SK-N-SH (cell line): ENCODE results near the gene RPS6KA5. TPM values are rescaled to one million over a fixed set of nuclear protein-coding genes. Genes with fewer than 3 reads are reported as not detected.

Source experiments
- CTCF ChIA-PET: fragments of 300-600, 350-600 bp; formaldehyde crosslinking; extraction: SDS; loops from one replicate; lab custom pipeline; 2021; lab: Yijun Ruan, JAX
- POLR2A ChIA-PET: fragments of 350-600 bp; sonication (Branson Sonifier 250); formaldehyde crosslinking; extraction: SDS; loops from one replicate; lab custom pipeline; 2020; ENCODE audit warnings: antibody characterized with exemption, inconsistent platforms; lab: Yijun Ruan, JAX
- DNase-seq: peaks from one replicate; pipeline ENCODE4 v3.0.0; 2012
- H2AFZ ChIP-seq: fragments of 200-600 bp; sonication (generic); 2 replicates; pipeline ENCODE4 v1.8.1; 2016; ENCODE audit warnings: antibody characterized with exemption, mild to moderate bottlenecking, low read depth
- H3F3A ChIP-seq: fragments of 200-600 bp; sonication (generic); replicated peaks from 2 replicates; pipeline ENCODE3; 2016; ENCODE audit warnings: antibody characterized with exemption, mild to moderate bottlenecking; ENCODE audit not compliant: insufficient read depth
- H3K27ac ChIP-seq, 2 experiments: fragments of 200-500 bp in 1 of 2; fragments of 200-600 bp in 1 of 2; sonication (Bioruptor generic) in 1 of 2; sonication (generic), shearing (Covaris generic) in 1 of 2; 2 replicates each; pipeline versions ENCODE4 v1.5.1 to v1.6.1; 2014 to 2016; ENCODE audit warnings: low read depth in 2 of 2, inconsistent platforms in 1 of 2, low read length in 1 of 2, mild to moderate bottlenecking in 1 of 2, mixed read lengths in 1 of 2
- H3K27me3 ChIP-seq: fragments of 200-600 bp; sonication (generic), shearing (Covaris generic); 2 replicates; pipeline ENCODE4 v1.6.1; 2016; ENCODE audit warnings: mixed run types; ENCODE audit not compliant: insufficient read depth
- H3K36me3 ChIP-seq, 2 experiments: fragments of 200-500 bp in 1 of 2; fragments of 200-600 bp in 1 of 2; sonication (Bioruptor generic) in 1 of 2; sonication (generic) in 1 of 2; replicated peaks in 1 of 2; 2 replicates each; pipeline versions ENCODE3 to v1.5.1; 2014 to 2016; ENCODE audit warnings: low read length in 1 of 2, mild to moderate bottlenecking in 1 of 2; ENCODE audit not compliant: insufficient read depth in 2 of 2, control insufficient read depth in 1 of 2
- H3K4me1 ChIP-seq, 2 experiments: fragments of 200-500 bp in 1 of 2; fragments of 200-600 bp in 1 of 2; sonication (Bioruptor generic) in 1 of 2; sonication (generic), shearing (Covaris generic) in 1 of 2; 2 replicates each; pipeline versions ENCODE4 v1.5.1 to v1.6.1; 2014 to 2016; ENCODE audit warnings: low read depth in 1 of 2, low read length in 1 of 2, mixed run types in 1 of 2; ENCODE audit not compliant: insufficient read depth in 2 of 2, control insufficient read depth in 1 of 2
- H3K4me2 ChIP-seq: fragments of 200-600 bp; sonication (generic), shearing (Covaris generic); 2 replicates; pipeline ENCODE4 v1.6.1; 2017; ENCODE audit warnings: mixed run types
- H3K4me3 ChIP-seq, 2 experiments: fragments of 200-500 bp in 1 of 2; fragments of 200-600 bp in 1 of 2; sonication (Bioruptor generic) in 1 of 2; sonication (generic), shearing (Covaris generic) in 1 of 2; 2 replicates each; pipeline versions ENCODE4 v1.5.1 to v1.8.1; 2014 to 2016; ENCODE audit warnings: low read depth in 2 of 2, inconsistent platforms in 1 of 2, low read length in 1 of 2, mild to moderate bottlenecking in 1 of 2, mixed read lengths in 1 of 2, moderate library complexity in 1 of 2
- H3K79me2 ChIP-seq: fragments of 200-600 bp; sonication (generic); 2 replicates; pipeline ENCODE4 v1.8.1; 2017; ENCODE audit warnings: mild to moderate bottlenecking; ENCODE audit not compliant: insufficient read depth
- H3K9ac ChIP-seq: fragments of 200-600 bp; sonication (generic); 2 replicates; pipeline ENCODE4 v1.6.1; 2017; ENCODE audit warnings: mixed run types
- H3K9me2 ChIP-seq: fragments of 200-600 bp; sonication (generic); 2 replicates; pipeline ENCODE4 v1.6.1; 2017; ENCODE audit warnings: mixed run types
- H3K9me3 ChIP-seq: fragments of 200-600 bp; sonication (generic); 2 replicates; pipeline ENCODE4 v1.6.1; 2017; ENCODE audit warnings: mixed run types, mild to moderate bottlenecking, moderate library complexity
- H4K20me1 ChIP-seq: fragments of 200-600 bp; sonication (generic); 2 replicates; pipeline ENCODE4 v1.6.1; 2017; ENCODE audit warnings: mild to moderate bottlenecking, mixed run types; ENCODE audit not compliant: insufficient read depth
- CTCF ChIP-seq: fragments of 200-600 bp; sonication (generic); IDR thresholded peaks from 2 replicates; pipeline ENCODE4 v1.6.1; 2017; ENCODE audit warnings: antibody characterized with exemption, mild to moderate bottlenecking, moderate library complexity
- EZH2phosphoT487 ChIP-seq: fragments of 200-600 bp; sonication (generic); IDR thresholded peaks from 2 replicates; pipeline ENCODE4 v1.6.1; 2017; ENCODE audit warnings: low read depth, mixed run types, mild to moderate bottlenecking, antibody characterized with exemption, moderate library complexity, borderline replicate concordance
- FOSL2 ChIP-seq: IDR thresholded peaks from 2 replicates; pipeline ENCODE4 v1.4.0; 2012; ENCODE audit warnings: low read depth, mild to moderate bottlenecking, moderate library complexity, borderline replicate concordance
- FOXJ3 ChIP-seq: sonication (generic); formaldehyde crosslinking; IDR thresholded peaks from 2 replicates; pipeline ENCODE4 v1.5.1; 2020; ENCODE audit warnings: mild to moderate bottlenecking, missing genetic modification reagents
- FOXM1 ChIP-seq: IDR thresholded peaks from 2 replicates; pipeline ENCODE4 v1.4.0; 2012; ENCODE audit warnings: low read depth, mild to moderate bottlenecking
- GABPA ChIP-seq: IDR thresholded peaks from 2 replicates; pipeline ENCODE4 v1.4.0; 2012; ENCODE audit warnings: low read depth, mild to moderate bottlenecking
- GATA2 ChIP-seq: sonication (generic); formaldehyde crosslinking; IDR thresholded peaks from 2 replicates; pipeline ENCODE4 v1.5.0; 2020; ENCODE audit warnings: mild to moderate bottlenecking, missing genetic modification reagents
- MEF2A ChIP-seq: IDR thresholded peaks from 2 replicates; pipeline ENCODE4 v1.4.0; 2012; ENCODE audit warnings: low read depth, borderline replicate concordance
- MXI1 ChIP-seq: IDR thresholded peaks from 2 replicates; pipeline ENCODE4 v1.6.1; 2012; ENCODE audit warnings: mild to moderate bottlenecking, low read depth, low read length, improper control_type of control experiment
- NRF1 ChIP-seq: IDR thresholded peaks from 2 replicates; pipeline ENCODE4 v1.6.1; 2012; ENCODE audit warnings: low read depth, mild to moderate bottlenecking, low read length
- RCOR1 ChIP-seq: fragments of 150-350 bp; IDR thresholded peaks from 2 replicates; pipeline ENCODE4 v1.6.1; 2017; ENCODE audit warnings: antibody characterized with exemption, low read length
- RXRA ChIP-seq: IDR thresholded peaks from 2 replicates; pipeline ENCODE4 v1.4.0; 2012; ENCODE audit warnings: low read depth, mild to moderate bottlenecking, borderline replicate concordance
- SMC3 ChIP-seq: IDR thresholded peaks from 2 replicates; pipeline ENCODE4 v1.6.1; 2012; ENCODE audit warnings: low read depth, low read length, improper control_type of control experiment
- TEAD4 ChIP-seq: IDR thresholded peaks from 2 replicates; pipeline ENCODE4 v1.4.0; 2012; ENCODE audit warnings: mild to moderate bottlenecking, borderline replicate concordance; ENCODE audit not compliant: insufficient read depth
- YY1 ChIP-seq: IDR thresholded peaks from 2 replicates; pipeline ENCODE4 v1.4.0; 2012; ENCODE audit warnings: low read depth, mild to moderate bottlenecking
- ZBTB33 ChIP-seq: IDR thresholded peaks from 2 replicates; pipeline ENCODE4 v1.4.0; 2012; ENCODE audit warnings: low read depth, borderline replicate concordance
- WGBS: methylation state at CpG from one replicate; pipeline ENCODE4 v1.1.6; 2017; ENCODE audit warnings: low lambda C conversion rate; 5-methylcytosine and 5-hydroxymethylcytosine counted together
- polyA plus RNA-seq, 3 experiments: library from polyadenylated mRNA; depleted of rRNA; stranded (reverse); fragments of >200 nt; gene quantifications; 2 replicates each; pipeline ENCODE4 v1.2.3, GENCODE V29; 2012
- TF ChIP-seq, protein P1 (sequence below): IDR thresholded peaks from 2 replicates; pipeline ENCODE4 v1.4.0; 2012; ENCODE audit warnings: low read depth, borderline replicate concordance
- TF ChIP-seq, protein P2 (sequence below): fragments of 150-350 bp; IDR thresholded peaks from 2 replicates; pipeline ENCODE4 v1.6.1; 2017; ENCODE audit warnings: antibody characterized with exemption, low read length, low read depth, borderline replicate concordance

RPS6KA5 gene
- polyA plus RNA-seq, 1 of the 3 experiments (the other 2 are of a cell fraction): 0.67 TPM

DNA sequence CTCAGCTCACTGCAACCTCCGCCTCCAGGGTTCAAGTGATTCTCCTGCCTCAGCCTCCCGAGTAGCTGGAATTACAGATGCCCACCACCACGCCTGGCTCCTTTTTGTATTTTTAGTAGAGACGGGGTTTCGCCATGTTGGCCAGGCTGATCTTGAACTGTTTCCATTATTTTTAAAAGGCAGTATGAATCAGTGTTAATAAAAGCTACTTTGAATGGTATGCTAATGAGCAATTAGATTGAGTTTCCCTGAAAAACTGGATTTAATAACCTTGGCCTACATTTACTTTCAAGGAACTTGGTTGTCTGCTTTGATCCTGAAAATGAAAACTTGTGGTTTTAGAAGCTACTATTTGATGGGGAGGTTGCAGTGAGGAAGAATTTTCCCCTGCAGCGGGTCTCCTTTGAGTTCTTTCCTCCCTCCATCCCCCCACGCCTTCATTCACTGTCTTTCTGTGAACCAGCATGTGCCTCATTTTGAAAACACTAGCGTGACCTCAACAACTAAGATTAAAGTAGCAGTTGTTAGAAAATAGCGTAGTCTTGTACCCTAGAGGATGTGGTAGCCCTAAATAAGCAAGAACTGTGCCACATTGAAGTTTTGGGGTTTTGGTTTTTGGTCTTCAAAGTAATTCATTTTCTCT, 17.8 kb upstream of the RPS6KA5 start (continued):
- TF ChIP-seq, protein P1, sequence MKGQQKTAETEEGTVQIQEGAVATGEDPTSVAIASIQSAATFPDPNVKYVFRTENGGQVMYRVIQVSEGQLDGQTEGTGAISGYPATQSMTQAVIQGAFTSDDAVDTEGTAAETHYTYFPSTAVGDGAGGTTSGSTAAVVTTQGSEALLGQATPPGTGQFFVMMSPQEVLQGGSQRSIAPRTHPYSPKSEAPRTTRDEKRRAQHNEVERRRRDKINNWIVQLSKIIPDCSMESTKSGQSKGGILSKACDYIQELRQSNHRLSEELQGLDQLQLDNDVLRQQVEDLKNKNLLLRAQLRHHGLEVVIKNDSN: no peak
- TF ChIP-seq EZH2phosphoT487: no peak
- TF ChIP-seq, all 33 proteins: peak for 0

DNA sequence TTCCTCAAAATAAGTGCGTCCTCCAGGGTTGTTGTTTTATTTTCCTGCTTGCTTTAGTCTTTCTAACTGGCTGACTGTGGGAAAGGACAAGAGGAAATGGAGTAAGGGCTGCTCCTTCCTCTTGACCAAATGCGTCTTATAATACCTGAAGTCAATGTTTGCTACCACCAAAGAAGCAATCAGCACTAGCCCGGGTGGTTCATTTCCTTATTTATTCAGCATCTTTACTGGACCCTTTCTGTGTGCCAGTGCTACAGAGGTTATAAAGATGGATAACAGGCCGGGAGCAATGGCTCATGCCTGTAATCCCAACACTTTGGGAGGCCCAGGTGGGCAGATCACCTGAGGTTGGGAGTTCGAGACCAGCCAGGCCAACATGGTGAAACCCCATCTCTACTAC, 15.1 kb upstream of the RPS6KA5 start:
- WGBS: 76% methylated on average over 5 of the region's 5 CpGs
- H3K9me2 ChIP-seq: no peaks in the 10 kb centered on the region
- POLR2A ChIA-PET: no interaction called here

More for the DNA sequence above, 15.1 kb upstream of the RPS6KA5 start:
- no peak for TF ChIP-seq SMC3
- TF ChIP-seq TEAD4: no peak
- no peak for TF ChIP-seq GATA2
- TF ChIP-seq FOSL2: no peak
- TF ChIP-seq MEF2A: no peak
- TF ChIP-seq FOXM1: no peak
- TF ChIP-seq CTCF: no peak
- TF ChIP-seq ZBTB33: no peak
- no peak for TF ChIP-seq MXI1
- no peak for TF ChIP-seq RCOR1
- TF ChIP-seq RXRA: no peak
- TF ChIP-seq, protein P2, sequence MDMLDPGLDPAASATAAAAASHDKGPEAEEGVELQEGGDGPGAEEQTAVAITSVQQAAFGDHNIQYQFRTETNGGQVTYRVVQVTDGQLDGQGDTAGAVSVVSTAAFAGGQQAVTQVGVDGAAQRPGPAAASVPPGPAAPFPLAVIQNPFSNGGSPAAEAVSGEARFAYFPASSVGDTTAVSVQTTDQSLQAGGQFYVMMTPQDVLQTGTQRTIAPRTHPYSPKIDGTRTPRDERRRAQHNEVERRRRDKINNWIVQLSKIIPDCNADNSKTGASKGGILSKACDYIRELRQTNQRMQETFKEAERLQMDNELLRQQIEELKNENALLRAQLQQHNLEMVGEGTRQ: no peak
- TF ChIP-seq GABPA: no peak
- no peak for TF ChIP-seq FOXJ3 (CRISPR knock-in tag)
- no peak for TF ChIP-seq YY1
- TF ChIP-seq, protein P1: no peak
- no peak for TF ChIP-seq NRF1
- no peak overlapping the region for H2AFZ ChIP-seq
- no peaks in the 10 kb centered on the region for H3F3A ChIP-seq
- no peaks in the 10 kb centered on the region for H3K9me3 ChIP-seq
- DNase-seq: no peak
- no peak overlapping the region for H3K27ac ChIP-seq
- CTCF ChIA-PET: no interaction called here
- no peaks in the 10 kb centered on the region for H3K4me1 ChIP-seq
- no peak overlapping the region for H3K9ac ChIP-seq
- H3K79me2 ChIP-seq: no peaks in the 10 kb centered on the region
- H3K4me2 ChIP-seq: no peak overlapping the region
- H4K20me1 ChIP-seq: no peaks in the 10 kb centered on the region
- H3K27me3 ChIP-seq: no peaks in the 10 kb centered on the region
- no peaks in the 10 kb centered on the region for H3K36me3 ChIP-seq
- no peak overlapping the region for H3K4me3 ChIP-seq
